SHP77 (cell line): ENCODE measurements around the gene CAPN7.

Source experiments
- DNase-seq, 2 experiments: peaks; one replicate each; lab custom pipeline; 2025; lab: John Stamatoyannopoulos, UW

CAPN7 gene

DNA sequence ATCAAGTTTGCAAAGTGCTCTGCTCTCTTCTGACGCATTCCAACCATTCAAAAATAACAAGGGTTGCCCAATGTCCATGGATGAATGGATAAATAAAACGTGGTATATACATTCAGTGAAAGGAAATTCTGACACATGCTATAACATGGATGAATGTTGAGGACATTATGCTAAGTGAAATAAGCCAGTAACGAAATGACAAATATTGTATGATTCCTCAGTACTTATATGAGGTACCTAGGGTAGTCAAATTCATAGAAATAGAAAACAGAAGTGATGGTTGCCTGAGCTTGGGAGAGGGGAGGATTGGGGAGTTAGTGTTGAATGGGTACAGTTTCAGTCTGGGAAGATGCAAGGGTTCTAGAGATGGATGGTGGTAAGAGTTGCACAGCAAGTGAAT lies 92.5 kb downstream of the CAPN7 start:
- no peak for DNase-seq

GRCh38 chr3:15299036-15299435 lies 93.0 kb downstream of the CAPN7 start:
- no peak for DNase-seq

- no peak for DNase-seq
Measured at GRCh38 chr3:15300323-15301078, 94.5 kb downstream of the CAPN7 start.

- no peak for DNase-seq
Measured at GRCh38 chr3:15301761-15302160, 95.7 kb downstream of the CAPN7 start.
